ENCODE measurements around the gene DPP8. TPM values are rescaled to one million over a fixed set of nuclear protein-coding genes. Genes with fewer than 3 reads are reported as not detected.

Gene DPP8
- total RNA-seq: 10 to 100 TPM; 37.2 to 40.5 TPM

GRCh38 chr15:65516997-65517865 lies at the start of gene DPP8:
Gene DPP8, minus strand, starts transcription at chr15:65517689. Its CDS starts 5,136 bp downstream, at chr15:65512553.

DNA sequence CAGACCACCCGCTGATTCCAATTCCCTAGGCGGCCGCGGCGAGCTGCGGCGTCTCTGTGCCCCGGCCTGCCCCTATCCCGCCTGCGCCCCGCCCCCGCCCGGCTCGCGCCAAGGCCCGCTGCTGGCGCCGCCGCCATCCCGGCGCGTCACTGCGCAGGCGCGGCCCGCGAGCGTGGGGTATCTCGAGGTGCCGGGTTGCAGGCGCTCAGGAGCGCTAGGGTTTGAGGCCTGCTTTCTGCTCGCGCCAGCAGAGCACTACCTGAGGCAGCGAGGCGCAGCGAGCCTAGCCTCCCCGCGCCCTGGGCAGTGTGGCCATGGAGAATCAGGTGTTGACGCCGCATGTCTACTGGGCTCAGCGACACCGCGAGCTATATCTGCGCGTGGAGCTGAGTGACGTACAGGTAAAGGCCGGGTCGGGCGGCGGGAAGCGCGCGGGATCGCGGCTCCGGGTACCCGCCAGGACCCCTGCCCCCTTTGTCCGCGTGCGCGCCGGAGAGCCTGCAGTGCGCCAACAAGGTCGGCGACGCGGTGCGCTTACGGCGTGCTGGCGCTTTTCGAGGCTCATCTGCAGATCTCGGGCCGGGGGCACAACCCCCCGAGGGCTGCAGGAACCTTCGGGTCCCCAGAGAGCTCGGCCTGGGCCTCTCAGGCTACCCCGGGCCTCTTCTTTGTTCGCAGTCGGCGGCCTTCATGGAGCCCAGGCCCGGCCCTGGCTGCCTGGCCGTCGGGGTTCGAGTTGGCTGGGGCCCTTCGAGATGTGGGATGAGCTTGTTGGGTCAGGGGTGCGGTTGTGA lies 13.0 kb upstream of the DPP8 start, which contains the start of gene HACD3:
Gene HACD3 (plus strand): TSS at position 146 of the 794 bp plus-strand sequence. CDS start 169 bp downstream, at position 315.

Other genes with a start within 250 kb of the DPP8 start
- 10 to 100 TPM; 15.9 to 16.0 TPM for gene PARP16, start 230.8 kb downstream of the DPP8 start, total RNA-seq
- not detected for gene RNU5A-1, start 221.6 kb downstream of the DPP8 start, total RNA-seq
- gene RNU5B-1, start 213.0 kb downstream of the DPP8 start, total RNA-seq: not detected
- gene IGDCC3, start 139.7 kb downstream of the DPP8 start, total RNA-seq: not detected
- under 1 TPM; 0.12 to 0.20 TPM for gene IGDCC4, start 94.7 kb downstream of the DPP8 start, total RNA-seq
- 10 to 100 TPM; 23.7 to 24.3 TPM for gene HACD3, start 12.8 kb upstream of the DPP8 start, total RNA-seq
- gene INTS14, start 93.4 kb upstream of the DPP8 start, total RNA-seq: 10 to 100 TPM; 34.8 to 37.9 TPM
- 1 to 10 TPM; 3.9 to 4.9 TPM for gene SLC24A1, start 104.2 kb upstream of the DPP8 start, total RNA-seq

All from activated naive CD4-positive, alpha-beta T cell treated with anti-CD3 and anti-CD28 coated beads, Interleukin-2, amount 10 ng/mL, durations not matched to agents 5 hours and 36 hours (primary cell).